Mucosa of rectum (tissue), 2 donors: Measurements from ENCODE around the gene ING3.
"Not testable (repeated sequence)": the region's sequence is repeated elsewhere in the genome, so short reads cannot be mapped to it uniquely, and the experiment has no call there.

Experiments used
- H3K27ac ChIP-seq, 2 donors: one replicate each; pipeline ENCODE4 v1.7.0; 2013; ENCODE audit warnings: inconsistent platforms in 2 of 2, low read depth in 2 of 2, low read length in 2 of 2
- H3K27me3 ChIP-seq, 2 donors: one replicate each; pipeline ENCODE4 v1.7.0; 2013; ENCODE audit warnings: low read length in 2 of 2; ENCODE audit not compliant: control insufficient read depth in 2 of 2, insufficient read depth in 2 of 2
- H3K36me3 ChIP-seq, 2 donors: one replicate each; pipeline ENCODE4 v1.7.0; 2013; ENCODE audit warnings: low read length in 2 of 2; ENCODE audit not compliant: control insufficient read depth in 2 of 2, insufficient read depth in 2 of 2
- H3K4me1 ChIP-seq, 2 donors: one replicate each; pipeline ENCODE4 v1.7.0; 2013; ENCODE audit warnings: low read length in 2 of 2, mild to moderate bottlenecking in 1 of 2; ENCODE audit not compliant: control insufficient read depth in 2 of 2, insufficient read depth in 2 of 2
- H3K4me3 ChIP-seq, 2 donors: one replicate each; pipeline ENCODE4 v1.7.0; 2013; ENCODE audit warnings: low read length in 2 of 2
- H3K9ac ChIP-seq, 2 donors: one replicate each; pipeline ENCODE4 v1.7.0; 2013; ENCODE audit warnings: low read length in 2 of 2, low read depth in 1 of 2, mild to moderate bottlenecking in 1 of 2
- H3K9me3 ChIP-seq, 2 donors: one replicate each; pipeline ENCODE4 v1.7.0; 2013; ENCODE audit warnings: low read length in 2 of 2; ENCODE audit not compliant: control insufficient read depth in 2 of 2
- donor health status: healthy.
- donor health status: Normal muscosa, but diverticular disease.

ING3 gene

DNA sequence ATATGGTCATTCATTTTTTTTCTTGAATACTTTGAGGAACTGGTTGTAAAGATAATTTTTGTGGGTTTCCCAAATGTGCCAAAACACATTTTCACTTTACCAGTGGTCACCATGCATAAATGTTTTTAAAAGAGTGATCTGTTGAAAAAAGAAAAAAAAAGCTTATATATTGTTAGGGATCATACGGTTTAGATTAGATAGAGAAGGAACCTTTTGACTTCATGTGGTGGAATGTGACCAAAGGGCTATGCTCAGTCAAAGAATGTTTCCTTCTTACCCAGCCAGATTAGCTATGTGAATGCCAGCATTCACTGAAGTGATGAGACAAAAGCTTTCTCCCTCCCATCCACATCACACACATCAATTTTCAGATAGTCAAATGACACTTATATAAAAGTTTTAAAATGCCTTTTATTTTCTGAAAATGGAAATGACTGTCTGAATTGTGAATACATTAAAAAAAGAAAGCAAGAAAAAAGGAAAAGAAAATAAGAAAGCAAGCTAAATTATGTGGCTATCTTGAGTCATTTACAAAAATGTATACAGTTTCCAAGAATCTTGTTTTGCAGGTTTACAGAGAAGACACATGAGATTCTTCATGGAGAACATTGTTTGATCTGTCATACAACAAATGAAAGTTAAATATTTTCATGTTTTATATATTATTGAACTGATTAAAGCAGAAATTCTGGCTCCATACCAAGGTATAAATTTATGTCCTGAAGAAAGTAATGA is 29.4 kb downstream of the ING3 start:
- no peaks in the 10 kb centered on the region for H3K27me3 ChIP-seq
- no peak overlapping the region for H3K4me3 ChIP-seq
- no peak overlapping the region for H3K9ac ChIP-seq
- no peaks in the 10 kb centered on the region for H3K4me1 ChIP-seq
- peaks cover 8 to 16% of the 10 kb centered on the region in 2 donors for H3K36me3 ChIP-seq
- H3K27ac ChIP-seq, result no peak overlapping the region
- H3K9me3 ChIP-seq, result no peaks in the 10 kb centered on the region

DNA sequence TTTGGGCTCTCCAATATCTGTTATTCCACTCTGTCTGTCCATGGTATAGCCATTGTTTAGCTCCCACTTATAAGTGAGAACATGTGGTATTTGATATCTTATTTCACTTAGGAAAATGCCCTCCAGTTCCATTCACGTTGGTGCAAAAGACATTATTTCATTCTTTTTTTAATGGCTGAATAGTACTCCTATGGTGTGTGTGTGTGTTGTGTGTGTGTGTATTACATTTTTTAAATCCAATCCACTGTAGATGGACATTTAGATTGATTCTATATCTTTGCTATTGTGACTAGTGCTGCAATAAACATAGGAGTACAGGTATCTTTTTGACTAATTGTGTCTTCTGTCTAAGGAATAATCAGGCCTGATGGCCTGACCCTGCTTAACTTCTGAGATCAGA is 30.5 kb downstream of the ING3 start:
- Histone ChIP-seq H3K27ac (no peak overlapping the region), H3K27me3 (no peaks in the 10 kb centered on the region), H3K4me1 (no peaks in the 10 kb centered on the region), H3K9ac (no peak overlapping the region), H3K9me3 (no peaks in the 10 kb centered on the region), H3K36me3 (peaks cover 0 to 6% of the 10 kb centered on the region in 2 donors), H3K4me3 (no peak overlapping the region)

- Histone ChIP-seq H3K36me3 (no peaks in the 10 kb centered on the region), H3K27ac (no peak overlapping the region), H3K4me3 (no peak overlapping the region), H3K27me3 (no peaks in the 10 kb centered on the region), H3K9me3 (no peaks in the 10 kb centered on the region), H3K9ac (no peak overlapping the region), H3K4me1 (no peaks in the 10 kb centered on the region)
Observed at GRCh38 chr7:120981888-120982615, 31.5 kb downstream of the ING3 start.

DNA sequence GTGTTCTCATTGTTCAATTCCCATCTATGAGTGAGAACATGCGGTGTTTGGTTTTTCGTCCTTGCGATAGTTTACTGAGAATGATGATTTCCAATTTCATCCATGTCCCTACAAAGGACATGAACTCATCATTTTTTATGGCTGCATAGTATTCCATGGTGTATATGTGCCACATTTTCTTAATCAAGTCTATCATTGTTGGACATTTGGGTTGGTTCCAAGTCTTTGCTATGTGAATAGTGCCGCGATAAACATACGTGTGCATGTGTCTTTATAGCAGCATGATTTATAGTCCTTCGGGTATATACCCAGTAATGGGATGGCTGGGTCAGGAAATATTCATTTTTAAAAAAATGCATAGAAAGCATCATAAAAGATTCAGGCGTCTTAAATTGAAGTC is 33.0 kb downstream of the ING3 start:
- H3K27me3 ChIP-seq, result not testable (repeated sequence)

DNA sequence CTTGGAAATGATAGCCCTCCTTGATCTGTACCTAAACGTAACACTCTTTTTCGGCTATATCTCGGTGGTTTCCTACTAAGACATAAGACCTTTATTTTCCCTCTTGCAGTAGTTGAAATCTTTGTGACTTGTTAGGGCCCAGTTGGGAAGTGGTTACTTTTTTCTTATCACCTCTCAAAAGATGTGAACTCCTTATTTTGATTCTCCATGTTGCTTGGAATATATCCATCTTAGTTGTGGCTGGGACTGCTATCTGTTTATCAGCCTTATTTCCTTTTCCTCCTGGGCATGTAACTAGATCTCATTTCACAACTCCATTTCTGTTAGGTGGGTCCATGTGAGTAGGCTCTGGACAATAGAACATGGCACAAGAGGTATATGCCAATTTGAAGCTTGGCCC is 33.8 kb downstream of the ING3 start:
- Histone ChIP-seq H3K9me3 (no peaks in the 10 kb centered on the region), H3K36me3 (no peaks in the 10 kb centered on the region), H3K27me3 (peaks cover 0 to under 1% of the 10 kb centered on the region in 2 donors), H3K4me3 (no peak overlapping the region), H3K4me1 (peaks cover 9 to 11% of the 10 kb centered on the region in 2 donors), H3K9ac (no peak overlapping the region), H3K27ac (no peak overlapping the region)

More for the DNA sequence above, 33.0 kb downstream of the ING3 start:
- H3K9me3 ChIP-seq, H3K36me3 ChIP-seq, H3K4me1 ChIP-seq, H3K9ac ChIP-seq, H3K27ac ChIP-seq, H3K4me3 ChIP-seq: not testable (repeated sequence)

GRCh38 chr7:120985130-120985758 is 34.7 kb downstream of the ING3 start:
- Histone ChIP-seq H3K27ac (no peak overlapping the region), H3K4me3 (no peak overlapping the region), H3K36me3 (no peaks in the 10 kb centered on the region), H3K27me3 (peaks cover 2 to 7% of the 10 kb centered on the region in 2 donors), H3K9ac (no peak overlapping the region), H3K9me3 (no peaks in the 10 kb centered on the region), H3K4me1 (peaks cover 9 to 11% of the 10 kb centered on the region in 2 donors)

GRCh38 chr7:120985839-120986238 is 35.3 kb downstream of the ING3 start:
- Histone ChIP-seq H3K9ac (no peak overlapping the region), H3K9me3 (no peaks in the 10 kb centered on the region), H3K4me3 (no peak overlapping the region), H3K27me3 (peaks cover 2 to 8% of the 10 kb centered on the region in 2 donors), H3K36me3 (no peaks in the 10 kb centered on the region), H3K4me1 (peaks cover 9 to 11% of the 10 kb centered on the region in 2 donors), H3K27ac (no peak overlapping the region)

GRCh38 chr7:120986650-120987049 is 36.1 kb downstream of the ING3 start:
- H3K36me3 ChIP-seq, result no peaks in the 10 kb centered on the region

GRCh38 chr7:120987280-120987679 is 36.7 kb downstream of the ING3 start:
- no peak overlapping the region for H3K27ac ChIP-seq
- no peaks in the 10 kb centered on the region for H3K36me3 ChIP-seq
- peaks cover 9 to 11% of the 10 kb centered on the region in 2 donors for H3K4me1 ChIP-seq
- peaks cover 2 to 9% of the 10 kb centered on the region in 2 donors for H3K27me3 ChIP-seq
- H3K9ac ChIP-seq, result no peak overlapping the region
- no peaks in the 10 kb centered on the region for H3K9me3 ChIP-seq
- H3K4me3 ChIP-seq, result no peak overlapping the region

More at GRCh38 chr7:120986650-120987049, 36.1 kb downstream of the ING3 start:
- Histone ChIP-seq H3K27ac (no peak overlapping the region), H3K9me3 (no peaks in the 10 kb centered on the region), H3K4me1 (peaks cover 9 to 11% of the 10 kb centered on the region in 2 donors), H3K27me3 (peaks cover 2 to 9% of the 10 kb centered on the region in 2 donors), H3K9ac (no peak overlapping the region), H3K4me3 (no peak overlapping the region)
